ENCODE results near the gene GRIPAP1. TPM values are rescaled to one million over a fixed set of nuclear protein-coding genes. Genes with fewer than 3 reads are reported as not detected.

Gene GRIPAP1
- total and polyA plus RNA-seq, 4 donors: 29.1 to 116 (median 60.6) TPM

DNA sequence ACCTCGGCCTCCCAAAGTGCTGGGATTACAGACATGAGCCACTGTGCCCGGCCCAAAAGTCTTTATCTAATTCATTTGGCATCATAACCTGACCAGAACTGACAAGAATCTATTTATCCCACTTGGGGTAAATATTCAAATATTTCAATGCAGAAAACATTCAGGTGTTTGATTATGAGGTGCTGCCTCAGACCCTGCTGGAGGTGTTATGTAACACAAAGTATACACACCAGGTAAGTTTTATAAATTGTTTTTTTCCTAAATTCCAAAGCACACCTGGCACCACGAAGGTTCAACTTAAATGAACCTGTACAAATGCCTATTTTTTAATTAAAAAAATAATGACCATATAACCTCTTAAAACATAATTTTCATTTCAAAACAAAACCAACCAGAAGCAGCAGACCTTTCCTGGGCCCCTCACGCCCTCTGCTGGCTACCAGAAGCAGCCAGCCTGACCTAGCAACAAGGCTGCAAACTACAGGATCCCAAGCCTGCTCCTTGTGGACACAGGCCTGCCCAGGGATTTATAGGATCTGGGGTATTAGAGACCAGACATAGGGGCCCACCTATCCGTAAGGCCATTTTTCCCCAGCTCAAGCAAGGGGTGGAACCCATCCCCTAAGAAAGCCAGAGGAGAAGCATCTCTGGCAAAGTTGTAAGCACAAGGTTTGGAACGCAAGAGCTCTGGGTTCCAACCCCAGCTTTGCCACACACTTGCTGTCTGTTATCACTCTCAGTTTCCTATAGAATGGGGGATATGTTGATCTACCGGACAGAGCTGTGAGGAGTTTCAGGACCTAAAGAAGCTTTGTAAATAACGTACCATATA, 56.3 kb downstream of the GRIPAP1 start:
- 47% methylated on average over 2 of the region's 8 CpGs for WGBS (ENCODE audit: insufficient coverage)
- no peaks in the 10 kb centered on the region for H3K4me1 ChIP-seq (ENCODE audit: control insufficient read depth, insufficient read depth, low read length)
- H3K4me3 ChIP-seq (ENCODE audit: low read depth, low read length): no peak overlapping the region
- peak in 3 of 6 donors; percentile 1 to 60 (median 51) for DNase-seq (ENCODE audit: low read depth in 4 of 6, low spot score in 6 of 6)
- no peaks in the 10 kb centered on the region for H3K27me3 ChIP-seq (ENCODE audit: control insufficient read depth, insufficient read depth, low read length)
- peaks cover 8% of the 10 kb centered on the region for H3K36me3 ChIP-seq (ENCODE audit: control insufficient read depth, insufficient read depth, low read length)
- H3K27ac ChIP-seq (ENCODE audit: low read depth, low read length): no peak overlapping the region
- H3K9me3 ChIP-seq (ENCODE audit: control insufficient read depth, insufficient read depth, low read length): no peaks in the 10 kb centered on the region

GRCh38 chrX:48942895-48943294, 59.2 kb downstream of the GRIPAP1 start:
- H3K9me3 ChIP-seq (ENCODE audit: control insufficient read depth, insufficient read depth, low read length): no peaks in the 10 kb centered on the region
- H3K27ac ChIP-seq (ENCODE audit: low read depth, low read length): no peak overlapping the region
- H3K36me3 ChIP-seq (ENCODE audit: control insufficient read depth, insufficient read depth, low read length): peaks cover 4% of the 10 kb centered on the region
- no peak for DNase-seq (ENCODE audit: low read depth in 4 of 6, low spot score in 6 of 6)
- 79% methylated on average over 2 of the region's 2 CpGs for WGBS (ENCODE audit: insufficient coverage)
- no peaks in the 10 kb centered on the region for H3K27me3 ChIP-seq (ENCODE audit: control insufficient read depth, insufficient read depth, low read length)
- no peak overlapping the region for H3K4me3 ChIP-seq (ENCODE audit: low read depth, low read length)
- no peaks in the 10 kb centered on the region for H3K4me1 ChIP-seq (ENCODE audit: control insufficient read depth, insufficient read depth, low read length)

GRCh38 chrX:48940404-48940955, 61.6 kb downstream of the GRIPAP1 start:
- 83% methylated on average over 1 of the region's 2 CpGs for WGBS (ENCODE audit: insufficient coverage)
- DNase-seq (ENCODE audit: low read depth in 4 of 6, low spot score in 6 of 6): no peak
- Histone ChIP-seq H3K4me3 (ENCODE audit: low read depth, low read length) (no peak overlapping the region), H3K36me3 (ENCODE audit: control insufficient read depth, insufficient read depth, low read length) (peaks cover 4% of the 10 kb centered on the region), H3K27ac (ENCODE audit: low read depth, low read length) (no peak overlapping the region), H3K9me3 (ENCODE audit: control insufficient read depth, insufficient read depth, low read length) (no peaks in the 10 kb centered on the region), H3K4me1 (ENCODE audit: control insufficient read depth, insufficient read depth, low read length) (no peaks in the 10 kb centered on the region), H3K27me3 (ENCODE audit: control insufficient read depth, insufficient read depth, low read length) (no peaks in the 10 kb centered on the region)

DNA sequence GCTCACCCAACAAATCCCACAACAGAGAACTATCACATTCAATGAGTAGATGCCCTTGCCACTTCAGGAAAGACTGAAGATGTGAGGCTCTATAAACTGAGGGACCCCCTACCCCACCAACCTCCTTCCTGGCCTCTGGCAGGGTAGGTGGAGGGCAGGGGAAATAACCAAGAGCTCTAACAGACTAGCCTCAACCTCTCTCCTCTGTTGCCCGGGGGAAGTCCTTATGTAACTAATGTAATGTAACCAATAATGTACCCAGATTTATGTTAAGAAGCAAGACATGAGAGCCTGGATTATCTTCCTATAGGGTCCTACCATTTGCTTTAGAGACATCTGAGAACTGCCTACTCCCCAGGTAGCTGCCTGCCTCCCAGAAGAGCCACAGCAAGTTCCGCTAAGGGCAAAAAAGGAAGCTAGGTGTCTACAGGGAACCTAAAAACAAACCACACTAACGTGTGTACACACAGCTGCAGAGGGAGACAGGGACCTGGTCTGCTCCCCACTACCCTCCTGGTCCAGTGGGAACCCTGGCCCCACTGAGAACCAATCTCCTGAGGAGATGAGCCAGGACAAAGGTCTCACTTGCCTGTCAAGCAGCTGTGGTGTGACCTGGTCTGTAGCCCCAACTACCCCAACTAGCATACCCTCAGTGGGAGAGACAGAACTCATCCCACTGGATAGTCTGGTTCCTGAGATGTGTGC, 62.4 kb downstream of the GRIPAP1 start:
- Histone ChIP-seq H3K27ac (ENCODE audit: low read depth, low read length) (no peak overlapping the region), H3K36me3 (ENCODE audit: control insufficient read depth, insufficient read depth, low read length) (peaks cover 4% of the 10 kb centered on the region), H3K9me3 (ENCODE audit: control insufficient read depth, insufficient read depth, low read length) (no peaks in the 10 kb centered on the region), H3K4me1 (ENCODE audit: control insufficient read depth, insufficient read depth, low read length) (no peaks in the 10 kb centered on the region), H3K4me3 (ENCODE audit: low read depth, low read length) (no peak overlapping the region), H3K27me3 (ENCODE audit: control insufficient read depth, insufficient read depth, low read length) (no peaks in the 10 kb centered on the region)
- DNase-seq (ENCODE audit: low read depth in 4 of 6, low spot score in 6 of 6): no peak
- 71% methylated on average over 2 of the region's 3 CpGs for WGBS (ENCODE audit: insufficient coverage)

GRCh38 chrX:48938721-48939425, 63.2 kb downstream of the GRIPAP1 start:
- 47% methylated on average over 1 of the region's 1 CpG for WGBS (ENCODE audit: insufficient coverage)
- Histone ChIP-seq H3K27me3 (ENCODE audit: control insufficient read depth, insufficient read depth, low read length) (no peaks in the 10 kb centered on the region), H3K9me3 (ENCODE audit: control insufficient read depth, insufficient read depth, low read length) (no peaks in the 10 kb centered on the region), H3K36me3 (ENCODE audit: control insufficient read depth, insufficient read depth, low read length) (peaks cover 9% of the 10 kb centered on the region), H3K4me3 (ENCODE audit: low read depth, low read length) (no peak overlapping the region), H3K27ac (ENCODE audit: low read depth, low read length) (no peak overlapping the region), H3K4me1 (ENCODE audit: control insufficient read depth, insufficient read depth, low read length) (no peaks in the 10 kb centered on the region)
- DNase-seq (ENCODE audit: low read depth in 4 of 6, low spot score in 6 of 6): no peak

DNA sequence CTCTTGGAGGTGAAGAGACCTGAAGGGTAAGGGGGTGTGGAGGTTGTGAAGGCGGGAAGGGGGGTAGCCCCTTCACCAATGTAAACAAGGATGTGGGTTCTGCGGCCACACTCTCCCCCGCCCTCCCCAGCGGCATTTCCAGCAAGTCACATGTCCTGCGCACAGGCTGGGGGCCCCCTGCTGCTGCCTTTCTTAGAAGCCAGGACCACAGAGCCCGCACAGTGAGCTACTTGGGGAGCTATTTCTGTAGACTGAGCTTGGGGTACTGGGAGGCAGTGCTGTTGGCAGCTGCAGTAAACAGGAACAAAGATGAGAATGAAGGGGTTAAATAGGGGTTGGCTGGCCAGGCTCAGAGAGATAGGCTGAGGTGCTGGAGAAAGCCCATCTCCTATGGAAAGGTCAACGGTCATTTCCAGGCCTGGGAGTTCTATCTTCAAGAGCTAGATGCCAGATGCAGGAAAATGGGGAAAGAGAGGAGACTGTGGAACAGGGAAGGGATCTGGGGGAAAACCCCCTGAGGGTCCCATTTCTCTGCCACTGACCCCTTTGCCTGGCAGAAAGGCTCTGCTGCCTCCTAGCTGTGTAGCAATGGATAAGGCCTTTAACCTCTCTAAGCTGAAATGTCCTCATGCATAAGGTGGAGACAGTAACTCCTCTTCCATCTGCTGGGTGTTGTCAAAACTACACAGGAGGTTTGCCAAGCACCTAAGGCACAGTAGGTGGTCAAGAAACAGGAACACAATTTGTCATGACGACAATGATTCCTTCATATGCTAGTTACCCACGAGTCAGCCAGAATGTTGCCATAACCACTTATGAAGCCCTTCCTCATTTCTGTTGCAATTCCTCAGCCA, 64.8 kb downstream of the GRIPAP1 start:
- Histone ChIP-seq H3K36me3 (ENCODE audit: control insufficient read depth, insufficient read depth, low read length) (peaks cover 11% of the 10 kb centered on the region), H3K4me3 (ENCODE audit: low read depth, low read length) (no peak overlapping the region), H3K27ac (ENCODE audit: low read depth, low read length) (no peak overlapping the region), H3K27me3 (ENCODE audit: control insufficient read depth, insufficient read depth, low read length) (no peaks in the 10 kb centered on the region), H3K9me3 (ENCODE audit: control insufficient read depth, insufficient read depth, low read length) (no peaks in the 10 kb centered on the region), H3K4me1 (ENCODE audit: control insufficient read depth, insufficient read depth, low read length) (no peaks in the 10 kb centered on the region)
- no peak for DNase-seq (ENCODE audit: low read depth in 4 of 6, low spot score in 6 of 6)
- WGBS (ENCODE audit: insufficient coverage): 37% methylated on average over 8 of the region's 9 CpGs

DNA sequence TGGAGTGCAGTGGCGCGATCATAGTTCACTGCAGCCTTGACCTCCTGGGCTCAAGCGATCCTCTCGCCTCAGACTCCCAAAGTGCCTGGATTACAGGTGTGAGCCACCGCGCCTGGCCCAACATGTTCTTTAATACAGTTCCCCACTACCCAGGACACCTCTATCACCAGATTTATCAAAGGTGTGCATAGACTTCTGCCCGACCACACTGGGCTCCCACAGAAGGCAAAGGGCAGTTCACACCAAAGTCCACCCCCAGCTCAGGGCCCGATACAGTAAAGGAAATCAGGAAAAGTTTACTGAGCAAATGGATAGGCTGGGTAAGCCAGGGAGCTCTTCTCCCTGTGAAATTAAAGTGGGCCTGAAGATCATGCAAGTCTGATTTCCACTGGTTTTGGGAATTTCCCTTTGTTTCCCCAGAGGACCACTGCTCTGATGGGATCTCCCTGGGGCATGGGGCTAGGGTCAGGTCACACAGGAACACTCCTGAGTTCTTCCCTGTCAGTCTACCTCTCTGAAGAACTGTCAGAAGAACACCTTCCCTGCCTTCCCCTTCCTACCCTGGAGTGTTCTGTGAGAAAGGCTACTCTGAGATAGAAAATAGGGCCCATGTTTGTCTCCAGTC, 65.5 kb downstream of the GRIPAP1 start:
- no peaks in the 10 kb centered on the region for H3K9me3 ChIP-seq (ENCODE audit: control insufficient read depth, insufficient read depth, low read length)
- no peak for DNase-seq (ENCODE audit: low read depth in 4 of 6, low spot score in 6 of 6)
- no peaks in the 10 kb centered on the region for H3K4me1 ChIP-seq (ENCODE audit: control insufficient read depth, insufficient read depth, low read length)
- no peaks in the 10 kb centered on the region for H3K27me3 ChIP-seq (ENCODE audit: control insufficient read depth, insufficient read depth, low read length)
- no peak overlapping the region for H3K27ac ChIP-seq (ENCODE audit: low read depth, low read length)
- WGBS (ENCODE audit: insufficient coverage): 91% methylated on average over 7 of the region's 8 CpGs
- H3K36me3 ChIP-seq (ENCODE audit: control insufficient read depth, insufficient read depth, low read length): peaks cover 11% of the 10 kb centered on the region
- no peak overlapping the region for H3K4me3 ChIP-seq (ENCODE audit: low read depth, low read length)

- no CpG with 5 or more reads among the region's 1 CpG for WGBS (ENCODE audit: insufficient coverage)
- H3K27me3 ChIP-seq (ENCODE audit: control insufficient read depth, insufficient read depth, low read length): no peaks in the 10 kb centered on the region
- no peak overlapping the region for H3K4me3 ChIP-seq (ENCODE audit: low read depth, low read length)
- H3K4me1 ChIP-seq (ENCODE audit: control insufficient read depth, insufficient read depth, low read length): no peaks in the 10 kb centered on the region
- no peak overlapping the region for H3K27ac ChIP-seq (ENCODE audit: low read depth, low read length)
- H3K36me3 ChIP-seq (ENCODE audit: control insufficient read depth, insufficient read depth, low read length): peaks cover 15% of the 10 kb centered on the region
- DNase-seq (ENCODE audit: low read depth in 4 of 6, low spot score in 6 of 6): no peak
- H3K9me3 ChIP-seq (ENCODE audit: control insufficient read depth, insufficient read depth, low read length): peaks cover 2% of the 10 kb centered on the region
Observed at GRCh38 chrX:48935301-48935670, 66.8 kb downstream of the GRIPAP1 start.
